ENCODE data around the gene TSGA10IP. TPM values are rescaled to one million over a fixed set of nuclear protein-coding genes. Genes with fewer than 3 reads are reported as not detected.

TSGA10IP gene
- total RNA-seq, 1 donor from 2014 or later, result not detected

GRCh38 chr11:66003291-66003690, 58.0 kb downstream of the TSGA10IP start:
- no peak for DNase-seq (ENCODE audit: low read depth)

- no peak for DNase-seq (ENCODE audit: low read depth)
Measured at GRCh38 chr11:66004186-66004585, 58.9 kb downstream of the TSGA10IP start.

- no peak for DNase-seq (ENCODE audit: low read depth)
Measured at GRCh38 chr11:66006134-66006890, 61.0 kb downstream of the TSGA10IP start.

- DNase-seq (ENCODE audit: low read depth), result peak; percentile 57
Measured at GRCh38 chr11:66006891-66007176, 61.6 kb downstream of the TSGA10IP start.

- peak; percentile 56 for DNase-seq (ENCODE audit: low read depth)
Measured at GRCh38 chr11:66007201-66007634, 61.9 kb downstream of the TSGA10IP start.

- DNase-seq (ENCODE audit: low read depth), result no peak
Measured at GRCh38 chr11:66008095-66008467, 62.8 kb downstream of the TSGA10IP start.

- peak; percentile 90 for DNase-seq (ENCODE audit: low read depth)
Measured at GRCh38 chr11:66008468-66009101, 63.3 kb downstream of the TSGA10IP start.

Other genes starting within 250 kb of the TSGA10IP start
- gene KAT5, start 233.2 kb upstream of the TSGA10IP start, total RNA-seq, result 37.8 and 43.2 TPM in 2 replicates
- 37.1 and 83.3 TPM in 2 replicates for gene RNASEH2C, start 224.7 kb upstream of the TSGA10IP start, total RNA-seq
- gene AP5B1, start 164.5 kb upstream of the TSGA10IP start, total RNA-seq, result 9.8 and 10.2 TPM in 2 replicates
- not detected in 2 replicates for gene OVOL1, start 158.4 kb upstream of the TSGA10IP start, total RNA-seq
- 0.36 and 0.40 TPM in 2 replicates for gene SNX32, start 111.5 kb upstream of the TSGA10IP start, total RNA-seq
- gene CFL1, start 87.3 kb upstream of the TSGA10IP start, total RNA-seq, result 748 and 837 TPM in 2 replicates
- 46.8 and 47.6 TPM in 2 replicates for gene MUS81, start 85.0 kb upstream of the TSGA10IP start, total RNA-seq
- 124 and 141 TPM in 2 replicates for gene EFEMP2, start 72.7 kb upstream of the TSGA10IP start, total RNA-seq
- not detected in 2 replicates for gene CTSW, start 65.6 kb upstream of the TSGA10IP start, total RNA-seq
- 92.4 and 103 TPM in 2 replicates for gene FIBP, start 57.0 kb upstream of the TSGA10IP start, total RNA-seq
- 76.4 and 102 TPM in 2 replicates for gene CCDC85B, start 54.8 kb upstream of the TSGA10IP start, total RNA-seq
- gene FOSL1, start 45.1 kb upstream of the TSGA10IP start, total RNA-seq, result 7.5 and 11.6 TPM in 2 replicates
- gene C11orf68, start 26.4 kb upstream of the TSGA10IP start, total RNA-seq, result 30.5 and 36.2 TPM in 2 replicates
- gene DRAP1, start 26.1 kb upstream of the TSGA10IP start, total RNA-seq, result 133 and 165 TPM in 2 replicates
- gene SART1, start 16.3 kb downstream of the TSGA10IP start, total RNA-seq, result 32.3 and 39.2 TPM in 2 replicates
- 39.4 and 41.3 TPM in 2 replicates for gene EIF1AD, start 56.7 kb downstream of the TSGA10IP start, total RNA-seq
- 59.3 and 67.2 TPM in 2 replicates for gene BANF1, start 57.0 kb downstream of the TSGA10IP start, total RNA-seq
- 1.9 TPM in 1 of 2 replicates, not detected in the other for gene CST6, start 66.5 kb downstream of the TSGA10IP start, total RNA-seq
- not detected in 2 replicates for gene CATSPER1, start 81.0 kb downstream of the TSGA10IP start, total RNA-seq
- not detected in 2 replicates for gene GAL3ST3, start 103.7 kb downstream of the TSGA10IP start, total RNA-seq
- gene SF3B2, start 106.9 kb downstream of the TSGA10IP start, total RNA-seq, result 115 and 134 TPM in 2 replicates
- 25.4 and 26.6 TPM in 2 replicates for gene PACS1, start 124.8 kb downstream of the TSGA10IP start, total RNA-seq